Type B pancreatic cell (in vitro differentiated cells): ENCODE results near the gene PTPRU. TPM values are rescaled to one million over a fixed set of nuclear protein-coding genes. Genes with fewer than 3 reads are reported as not detected.

Source experiments
- DNase-seq: peaks from one replicate; pipeline ENCODE4 v3.0.0; 2021; ENCODE audit warnings: mixed read lengths; ENCODE audit not compliant: unreplicated experiment; ENCODE audit errors: extremely low spot score
- H3K27ac Mint-ChIP-seq: 2 replicates; pipeline ENCODE4 v1.8.0; 2021; ENCODE audit warnings: mild to moderate bottlenecking, mixed read lengths
- H3K27me3 Mint-ChIP-seq: 2 replicates; pipeline ENCODE4 v1.8.0; 2021; ENCODE audit warnings: mixed read lengths
- H3K36me3 Mint-ChIP-seq: 2 replicates; pipeline ENCODE4 v1.8.0; 2021; ENCODE audit warnings: mixed read lengths
- H3K4me1 Mint-ChIP-seq: one replicate; pipeline ENCODE4 v1.8.0; 2021; ENCODE audit warnings: mixed read lengths; ENCODE audit not compliant: unreplicated experiment
- H3K4me3 Mint-ChIP-seq: 2 replicates; pipeline ENCODE4 v1.8.0; 2021; ENCODE audit warnings: mild to moderate bottlenecking, mixed read lengths
- H3K9me3 Mint-ChIP-seq: 2 replicates; pipeline ENCODE4 v1.8.0; 2021; ENCODE audit warnings: mixed read lengths
- CTCF ChIP-seq: fragments of 200-600 bp; sonication (generic); conservative IDR thresholded peaks from 2 replicates; pipeline ENCODE4 v1.5.0; 2021; ENCODE audit warnings: antibody characterized with exemption, mild to moderate bottlenecking
- total RNA-seq: library from RNA; stranded (reverse); gene quantifications from 2 replicates; pipeline ENCODE4 v1.2.1, GENCODE V29; 2021; ENCODE audit warnings: low replicate concordance

PTPRU gene
- total RNA-seq, 1 donor from 2014 or later = 66.6 TPM

- Mint-ChIP-seq H3K36me3 (no peaks in the 10 kb centered on the region), H3K9me3 (no peaks in the 10 kb centered on the region), H3K27ac (no peak overlapping the region), H3K4me1 (peaks cover 15% of the 10 kb centered on the region), H3K4me3 (no peak overlapping the region), H3K27me3 (peaks cover 10% of the 10 kb centered on the region)
- no peak for TF ChIP-seq CTCF
- no peak for DNase-seq
These were observed 126.4 kb downstream of the PTPRU start for GRCh38 chr1:29362764-29363163.

GRCh38 chr1:29363536-29363935 is 127.2 kb downstream of the PTPRU start:
- Mint-ChIP-seq H3K27ac (no peak overlapping the region), H3K9me3 (no peaks in the 10 kb centered on the region), H3K4me3 (no peak overlapping the region), H3K27me3 (peaks cover 14% of the 10 kb centered on the region), H3K36me3 (no peaks in the 10 kb centered on the region), H3K4me1 (peaks cover 11% of the 10 kb centered on the region)
- no peak for TF ChIP-seq CTCF
- no peak for DNase-seq

GRCh38 chr1:29364101-29364678 is 127.9 kb downstream of the PTPRU start:
- no peak overlapping the region for H3K4me3 Mint-ChIP-seq
- H3K27ac Mint-ChIP-seq = no peak overlapping the region
- no peaks in the 10 kb centered on the region for H3K36me3 Mint-ChIP-seq
- no peak for TF ChIP-seq CTCF
- H3K27me3 Mint-ChIP-seq = peaks cover 11% of the 10 kb centered on the region
- no peaks in the 10 kb centered on the region for H3K9me3 Mint-ChIP-seq
- DNase-seq = no peak
- H3K4me1 Mint-ChIP-seq = peaks cover 11% of the 10 kb centered on the region

- DNase-seq = no peak
- Mint-ChIP-seq H3K27me3 (peaks cover 17% of the 10 kb centered on the region), H3K36me3 (no peaks in the 10 kb centered on the region), H3K27ac (no peak overlapping the region), H3K4me1 (peaks cover 11% of the 10 kb centered on the region), H3K9me3 (no peaks in the 10 kb centered on the region), H3K4me3 (no peak overlapping the region)
- no peak for TF ChIP-seq CTCF
These were observed 129.8 kb downstream of the PTPRU start for GRCh38 chr1:29365906-29366670.

- no peaks in the 10 kb centered on the region for H3K36me3 Mint-ChIP-seq
- no peaks in the 10 kb centered on the region for H3K9me3 Mint-ChIP-seq
- H3K27me3 Mint-ChIP-seq = peaks cover 33% of the 10 kb centered on the region
- H3K4me3 Mint-ChIP-seq = no peak overlapping the region
- no peak for DNase-seq
- no peak overlapping the region for H3K27ac Mint-ChIP-seq
- peaks cover 10% of the 10 kb centered on the region for H3K4me1 Mint-ChIP-seq
- no peak for TF ChIP-seq CTCF
These were observed 132.9 kb downstream of the PTPRU start for GRCh38 chr1:29368936-29369932.
